Stomach (tissue), 19 donors: ENCODE results near the gene TTLL4. TPM values are rescaled to one million over a fixed set of nuclear protein-coding genes. Genes with fewer than 3 reads are reported as not detected.

Experiments
- DNase-seq, 2 donors: peaks; one replicate each; pipeline versions ENCODE4 v3.0.0 to v3.0.0-alpha.2; 2013 to 2019
- H3K27ac ChIP-seq, 5 donors: fragments of 200-600 bp in 4 of 5; sonication (generic) in 4 of 5; one replicate each; pipeline ENCODE4 v1.5.1; 2013 to 2019; ENCODE audit warnings: mild to moderate bottlenecking in 1 of 5, moderate library complexity in 1 of 5
- H3K27me3 ChIP-seq, 3 donors: fragments of 200-600 bp; sonication (generic); one replicate each; pipeline ENCODE4 v1.5.1; 2017 to 2019; ENCODE audit warnings: mixed run types in 1 of 3
- H3K36me3 ChIP-seq, 4 donors: fragments of 200-600 bp; sonication (generic); 1 replicate in 3 of 4; 2 replicates in 1 of 4; pipeline ENCODE4 v1.5.1; 2016 to 2019
- H3K4me1 ChIP-seq, 4 donors: fragments of 200-600 bp; sonication (generic); one replicate each; pipeline ENCODE4 v1.5.1; 2016 to 2019
- H3K4me3 ChIP-seq, 4 donors: fragments of 200-600 bp; sonication (generic) in 3 of 4; one replicate each; pipeline ENCODE4 v1.5.1; 2016 to 2019; ENCODE audit warnings: mild to moderate bottlenecking in 1 of 4
- H3K9me3 ChIP-seq, 4 donors: fragments of 200-600 bp; sonication (generic); one replicate each; pipeline ENCODE4 v1.5.1; 2016 to 2019
- EP300 ChIP-seq: sonication (generic); formaldehyde crosslinking; IDR thresholded peaks from one replicate; pipeline ENCODE4 v1.6.1; 2017; ENCODE audit warnings: antibody characterized with exemption
- POLR2A ChIP-seq, 4 donors: fragments of 450-650 bp; IDR thresholded peaks; one replicate each; pipeline ENCODE4 v1.6.1; 2016; ENCODE audit warnings: antibody characterized with exemption in 4 of 4, control low read depth in 2 of 4, mild to moderate bottlenecking in 1 of 4, moderate library complexity in 1 of 4
- POLR2AphosphoS5 ChIP-seq, 3 donors: sonication (generic); formaldehyde crosslinking; IDR thresholded peaks; one replicate each; pipeline ENCODE4 v1.6.1; 2016; ENCODE audit warnings: antibody characterized with exemption in 3 of 3
- WGBS, 5 donors: extraction: QIAGEN DNeasy Blood & Tissue Kit in 3 of 5; methylation state at CpG; one replicate each; pipeline versions ENCODE4 v1.1.5 to v1.1.7; 2013 to 2018; 5-methylcytosine and 5-hydroxymethylcytosine counted together
- intact Hi-C: fragments of 100-400 bp; cut with DNase I; formaldehyde crosslinking; loops from one replicate; pipeline ENCODE4 v1.15.1; 2023; ENCODE audit warnings: low total_unique reads
- long read RNA-seq, 10 donors: transcript quantifications; one replicate each; lab custom pipeline, GENCODE V29; 2026
- polyA plus RNA-seq, 3 donors: library from polyadenylated mRNA; stranded (reverse); fragments of 200-250 nt; gene quantifications; one replicate each; pipeline ENCODE4 v1.2.3, GENCODE V29; 2013
- total RNA-seq, 5 donors: library from RNA; depleted of rRNA; stranded (reverse); fragments of >200 nt; gene quantifications; one replicate each; pipeline versions ENCODE4 v1.1.0 to v1.2.3, GENCODE V29; 2014 to 2016
- TF ChIP-seq, protein P1 (sequence below), 7 experiments: fragments of 450-650 bp in 4 of 7; fragments of 200-600 bp in 3 of 7; sonication (generic) in 3 of 7; IDR thresholded peaks; one replicate each; pipeline ENCODE4 v1.5.1; 2016 to 2019; ENCODE audit warnings: antibody characterized with exemption in 7 of 7, control low read depth in 2 of 7, mild to moderate bottlenecking in 1 of 7
- donor health status: healthy with polysubstance abuse.
- donor health status: Bipolar disorder and iron deficiency.
- donor health status: healthy.

Gene TTLL4, protein sequence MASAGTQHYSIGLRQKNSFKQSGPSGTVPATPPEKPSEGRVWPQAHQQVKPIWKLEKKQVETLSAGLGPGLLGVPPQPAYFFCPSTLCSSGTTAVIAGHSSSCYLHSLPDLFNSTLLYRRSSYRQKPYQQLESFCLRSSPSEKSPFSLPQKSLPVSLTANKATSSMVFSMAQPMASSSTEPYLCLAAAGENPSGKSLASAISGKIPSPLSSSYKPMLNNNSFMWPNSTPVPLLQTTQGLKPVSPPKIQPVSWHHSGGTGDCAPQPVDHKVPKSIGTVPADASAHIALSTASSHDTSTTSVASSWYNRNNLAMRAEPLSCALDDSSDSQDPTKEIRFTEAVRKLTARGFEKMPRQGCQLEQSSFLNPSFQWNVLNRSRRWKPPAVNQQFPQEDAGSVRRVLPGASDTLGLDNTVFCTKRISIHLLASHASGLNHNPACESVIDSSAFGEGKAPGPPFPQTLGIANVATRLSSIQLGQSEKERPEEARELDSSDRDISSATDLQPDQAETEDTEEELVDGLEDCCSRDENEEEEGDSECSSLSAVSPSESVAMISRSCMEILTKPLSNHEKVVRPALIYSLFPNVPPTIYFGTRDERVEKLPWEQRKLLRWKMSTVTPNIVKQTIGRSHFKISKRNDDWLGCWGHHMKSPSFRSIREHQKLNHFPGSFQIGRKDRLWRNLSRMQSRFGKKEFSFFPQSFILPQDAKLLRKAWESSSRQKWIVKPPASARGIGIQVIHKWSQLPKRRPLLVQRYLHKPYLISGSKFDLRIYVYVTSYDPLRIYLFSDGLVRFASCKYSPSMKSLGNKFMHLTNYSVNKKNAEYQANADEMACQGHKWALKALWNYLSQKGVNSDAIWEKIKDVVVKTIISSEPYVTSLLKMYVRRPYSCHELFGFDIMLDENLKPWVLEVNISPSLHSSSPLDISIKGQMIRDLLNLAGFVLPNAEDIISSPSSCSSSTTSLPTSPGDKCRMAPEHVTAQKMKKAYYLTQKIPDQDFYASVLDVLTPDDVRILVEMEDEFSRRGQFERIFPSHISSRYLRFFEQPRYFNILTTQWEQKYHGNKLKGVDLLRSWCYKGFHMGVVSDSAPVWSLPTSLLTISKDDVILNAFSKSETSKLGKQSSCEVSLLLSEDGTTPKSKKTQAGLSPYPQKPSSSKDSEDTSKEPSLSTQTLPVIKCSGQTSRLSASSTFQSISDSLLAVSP
- 100 to 1,000 TPM in 2 of 5 donors, 10 to 100 TPM in 2, 1 to 10 TPM in 1; 8.8 to 139 (median 32.9) TPM for total RNA-seq
- 10 to 100 TPM in 2 of 3 donors, 1 to 10 TPM in 1; 9.2 to 11.6 (median 10.1) TPM for polyA plus RNA-seq
- long read RNA-seq, donor 1, partial matches to known transcripts: 5 of 6 reads
- long read RNA-seq, donor 1, other reads (novel, unspliced or antisense): 0 of 6 reads
- long read RNA-seq, donor 2: 0 reads
- long read RNA-seq, donor 3, full-length matches to known transcripts: 1 of 6 reads
- long read RNA-seq, donor 3, partial matches to known transcripts: 5 of 6 reads
- long read RNA-seq, donor 3, other reads (novel, unspliced or antisense): 0 of 6 reads
- long read RNA-seq, donor 4: 0 reads
- long read RNA-seq, donor 5, partial matches to known transcripts: 0 of 3 reads
- long read RNA-seq, donor 5, other reads (novel, unspliced or antisense): 0 of 3 reads
- long read RNA-seq, donor 6: 0 reads
- long read RNA-seq, donor 7, full-length matches to known transcripts: 1 of 8 reads
- long read RNA-seq, donor 7, partial matches to known transcripts: 7 of 8 reads
- long read RNA-seq, donor 7, other reads (novel, unspliced or antisense): 0 of 8 reads
- long read RNA-seq, donor 8, full-length matches to known transcripts: 3 of 3 reads
- long read RNA-seq, donor 8, partial matches to known transcripts: 0 of 3 reads
- long read RNA-seq, donor 8, other reads (novel, unspliced or antisense): 0 of 3 reads
- long read RNA-seq, donor 9: 0 reads
- long read RNA-seq, donor 10, full-length matches to known transcripts: 1 of 1 reads
- long read RNA-seq, donor 10, partial matches to known transcripts: 0 of 1 reads
- long read RNA-seq, donor 10, other reads (novel, unspliced or antisense): 0 of 1 reads

DNA sequence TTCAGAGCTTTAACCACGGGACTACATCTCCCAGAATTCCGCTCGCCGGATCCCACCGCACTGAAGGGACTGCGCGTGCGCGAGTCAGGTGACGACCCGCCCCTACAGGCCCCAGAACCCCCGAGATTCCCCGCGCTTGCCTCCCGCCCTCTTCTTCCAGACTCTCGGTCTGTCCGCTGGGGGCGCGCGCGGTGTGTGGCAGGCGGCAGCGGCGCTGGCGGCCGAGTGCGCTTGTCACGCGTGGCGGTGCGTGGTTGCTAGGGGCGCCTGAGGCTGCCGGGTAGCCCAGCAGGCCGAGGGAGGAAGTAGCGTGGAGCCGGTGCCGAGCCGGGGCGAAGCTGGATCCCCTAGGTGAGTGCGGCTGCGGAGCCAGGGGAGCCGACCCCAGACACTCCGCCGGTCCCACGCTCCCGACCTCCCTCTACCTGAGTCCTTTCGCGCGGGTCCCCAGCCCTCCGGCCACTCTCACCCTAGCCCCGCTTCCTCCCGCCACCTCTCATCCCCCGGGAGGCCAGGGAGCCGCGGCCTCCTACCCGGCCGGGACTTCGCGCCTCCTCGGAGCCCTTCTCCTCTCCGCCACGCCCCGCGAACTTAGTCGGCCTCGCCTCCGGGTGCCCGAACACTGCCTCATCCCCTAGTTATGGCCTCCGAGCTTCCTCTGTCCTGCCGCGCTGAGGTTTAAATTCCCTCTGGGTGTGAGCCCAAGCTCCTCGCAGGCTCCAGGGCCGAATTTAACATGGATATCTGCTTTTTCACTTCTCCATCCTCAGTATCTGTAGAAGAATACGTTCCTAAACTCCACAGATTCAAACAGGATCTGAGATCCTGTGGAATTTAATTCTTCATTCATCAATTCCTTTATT lies at the start of gene TTLL4:
TTLL4 (plus strand) TSS at position 149 of the 863 bp plus-strand sequence. CDS start 26,842 bp downstream, outside the sequence.
- peak; percentile 99 for DNase-seq
- 0 to 1% (median 0%) methylated on average over 42 to 74 of the region's 74 CpGs for WGBS, 5 donors
- intact Hi-C loops: no loop called here

DNA sequence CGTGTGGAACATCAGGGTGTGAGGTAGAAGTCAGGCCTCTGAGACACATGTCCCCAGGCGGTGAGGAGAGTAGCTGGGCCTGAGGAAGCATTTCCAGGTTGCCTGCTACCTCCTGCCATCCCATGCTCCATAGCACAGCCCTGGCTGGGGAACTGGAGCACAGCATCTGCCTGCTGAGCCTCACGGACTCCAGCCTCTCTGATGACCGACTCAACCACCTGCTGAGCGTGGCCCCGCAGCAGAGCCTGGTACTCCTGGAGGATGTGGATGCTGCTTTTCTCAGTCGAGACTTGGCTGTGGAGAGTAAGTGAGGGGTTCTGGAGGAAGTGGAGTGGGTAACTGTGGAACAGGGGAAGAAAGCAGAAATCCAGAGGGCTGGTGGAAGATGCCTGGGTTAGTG lies 48.3 kb upstream of the TTLL4 start:
- TF ChIP-seq EP300 (no peak), POLR2A (IDR thresholded peaks at IDR 0.05) (no peak), POLR2AphosphoS5 (IDR thresholded peaks at IDR 0.05) (no peak)
- TF ChIP-seq, protein P1, sequence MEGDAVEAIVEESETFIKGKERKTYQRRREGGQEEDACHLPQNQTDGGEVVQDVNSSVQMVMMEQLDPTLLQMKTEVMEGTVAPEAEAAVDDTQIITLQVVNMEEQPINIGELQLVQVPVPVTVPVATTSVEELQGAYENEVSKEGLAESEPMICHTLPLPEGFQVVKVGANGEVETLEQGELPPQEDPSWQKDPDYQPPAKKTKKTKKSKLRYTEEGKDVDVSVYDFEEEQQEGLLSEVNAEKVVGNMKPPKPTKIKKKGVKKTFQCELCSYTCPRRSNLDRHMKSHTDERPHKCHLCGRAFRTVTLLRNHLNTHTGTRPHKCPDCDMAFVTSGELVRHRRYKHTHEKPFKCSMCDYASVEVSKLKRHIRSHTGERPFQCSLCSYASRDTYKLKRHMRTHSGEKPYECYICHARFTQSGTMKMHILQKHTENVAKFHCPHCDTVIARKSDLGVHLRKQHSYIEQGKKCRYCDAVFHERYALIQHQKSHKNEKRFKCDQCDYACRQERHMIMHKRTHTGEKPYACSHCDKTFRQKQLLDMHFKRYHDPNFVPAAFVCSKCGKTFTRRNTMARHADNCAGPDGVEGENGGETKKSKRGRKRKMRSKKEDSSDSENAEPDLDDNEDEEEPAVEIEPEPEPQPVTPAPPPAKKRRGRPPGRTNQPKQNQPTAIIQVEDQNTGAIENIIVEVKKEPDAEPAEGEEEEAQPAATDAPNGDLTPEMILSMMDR (IDR thresholded peaks at IDR 0.05): no peak
- no peak overlapping the region for H3K4me3 ChIP-seq
- peaks cover 15 to 30% (median 27%) of the 10 kb centered on the region in 4 donors for H3K4me1 ChIP-seq
- peaks cover 53 to 66% (median 63%) of the 10 kb centered on the region in 4 donors for H3K36me3 ChIP-seq
- DNase-seq: no peak
- H3K9me3 ChIP-seq: no peaks in the 10 kb centered on the region
- no peaks in the 10 kb centered on the region for H3K27me3 ChIP-seq
- H3K27ac ChIP-seq: no peak overlapping the region
- intact Hi-C loops: no loop called here
- WGBS, 5 donors: 82 to 89% (median 86%) methylated on average over 7 of the region's 7 CpGs

More for the DNA sequence above, at the start of gene TTLL4:
- Histone ChIP-seq H3K36me3 (peaks cover 0 to 6% (median 3%) of the 10 kb centered on the region in 4 donors), H3K27ac (peak within 1 kb of the TSS; percentile 91 to 97 (median 95)), H3K9me3 (no peaks in the 10 kb centered on the region), H3K4me1 (peaks cover 10 to 38% (median 20%) of the 10 kb centered on the region in 4 donors), H3K27me3 (no peaks in the 10 kb centered on the region), H3K4me3 (peak within 1 kb of the TSS; percentile 80 to 97 (median 85))
- TF ChIP-seq POLR2A (IDR thresholded peaks at IDR 0.05) (peak in 1 of 4 donors; percentile 19), POLR2AphosphoS5 (IDR thresholded peaks at IDR 0.05) (peak; percentile 87 to 96 (median 92)), EP300 (no peak)
- TF ChIP-seq, protein P1 (IDR thresholded peaks at IDR 0.05): peak in 5 of 7 experiments; percentile 76 to 93 (median 88)

DNA sequence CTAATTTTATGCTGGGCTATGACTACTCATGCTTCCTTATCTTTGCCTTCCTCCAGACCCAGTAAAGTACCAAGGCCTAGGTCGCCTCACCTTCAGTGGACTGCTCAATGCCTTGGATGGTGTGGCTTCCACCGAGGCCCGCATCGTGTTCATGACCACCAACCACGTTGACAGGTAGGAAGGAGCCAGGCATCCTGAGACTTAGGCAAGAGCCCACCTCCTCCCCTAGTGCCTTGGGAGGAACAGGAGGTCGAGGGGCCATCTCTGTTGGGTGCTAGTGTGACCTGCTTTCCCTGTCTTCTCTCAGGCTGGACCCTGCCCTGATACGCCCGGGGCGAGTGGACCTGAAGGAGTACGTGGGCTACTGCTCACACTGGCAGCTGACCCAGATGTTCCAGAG lies 47.8 kb upstream of the TTLL4 start:
- peaks cover 15 to 25% (median 23%) of the 10 kb centered on the region in 4 donors for H3K4me1 ChIP-seq
- H3K27me3 ChIP-seq: no peaks in the 10 kb centered on the region
- peaks cover 57 to 66% (median 65%) of the 10 kb centered on the region in 4 donors for H3K36me3 ChIP-seq
- 83 to 93% (median 90%) methylated on average over 10 of the region's 10 CpGs for WGBS, 5 donors
- H3K27ac ChIP-seq: no peak overlapping the region
- H3K9me3 ChIP-seq: no peaks in the 10 kb centered on the region
- DNase-seq: no peak
- intact Hi-C loops: no loop called here
- TF ChIP-seq, protein P1 (IDR thresholded peaks at IDR 0.05): no peak
- TF ChIP-seq EP300: no peak
- TF ChIP-seq POLR2AphosphoS5 (IDR thresholded peaks at IDR 0.05): no peak
- TF ChIP-seq POLR2A (IDR thresholded peaks at IDR 0.05): no peak
- H3K4me3 ChIP-seq: no peak overlapping the region
